ENCODE data around the gene HSCB. TPM values are rescaled to one million over a fixed set of nuclear protein-coding genes. Genes with fewer than 3 reads are reported as not detected.

The HSCB gene
- total RNA-seq, 4 donors from 2014 or later = 6.2 to 49.5 (median 12.1) TPM

GRCh38 chr22:28716686-28717085 lies 25.2 kb upstream of the HSCB start:
- H3K4me1 ChIP-seq = no peaks in the 10 kb centered on the region
- no peaks in the 10 kb centered on the region for H3K27me3 ChIP-seq
- no peak overlapping the region for H3K4me3 ChIP-seq
- no peak for DNase-seq
- no peaks in the 10 kb centered on the region for H3K36me3 ChIP-seq
- no peak overlapping the region for H3K27ac ChIP-seq
- no peak for TF ChIP-seq POLR2A (IDR thresholded peaks at IDR 0.05)
- TF ChIP-seq CTCF (IDR thresholded peaks at IDR 0.05) = no peak
- H3K9me3 ChIP-seq = no peaks in the 10 kb centered on the region

- Histone ChIP-seq H3K27ac (no peak overlapping the region), H3K4me1 (no peaks in the 10 kb centered on the region), H3K36me3 (no peaks in the 10 kb centered on the region), H3K27me3 (no peaks in the 10 kb centered on the region), H3K4me3 (no peak overlapping the region), H3K9me3 (no peaks in the 10 kb centered on the region)
- no peak for TF ChIP-seq POLR2A (IDR thresholded peaks at IDR 0.05)
- no peak for TF ChIP-seq CTCF (IDR thresholded peaks at IDR 0.05)
- DNase-seq = no peak
Measured at GRCh38 chr22:28718044-28718443, 23.8 kb upstream of the HSCB start.

- Histone ChIP-seq H3K27me3 (no peaks in the 10 kb centered on the region), H3K9me3 (no peaks in the 10 kb centered on the region), H3K4me1 (no peaks in the 10 kb centered on the region), H3K36me3 (no peaks in the 10 kb centered on the region), H3K27ac (no peak overlapping the region), H3K4me3 (no peak overlapping the region)
- no peak for TF ChIP-seq POLR2A (IDR thresholded peaks at IDR 0.05)
- no peak for TF ChIP-seq CTCF (IDR thresholded peaks at IDR 0.05)
- DNase-seq = no peak
Measured at GRCh38 chr22:28728002-28728401, 13.8 kb upstream of the HSCB start.

- Histone ChIP-seq H3K9me3 (no peaks in the 10 kb centered on the region), H3K36me3 (no peaks in the 10 kb centered on the region), H3K4me1 (no peaks in the 10 kb centered on the region), H3K27me3 (no peaks in the 10 kb centered on the region), H3K4me3 (no peak overlapping the region), H3K27ac (no peak overlapping the region)
- DNase-seq = no peak
- no peak for TF ChIP-seq POLR2A (IDR thresholded peaks at IDR 0.05)
- TF ChIP-seq CTCF (IDR thresholded peaks at IDR 0.05) = no peak
Measured at GRCh38 chr22:28728621-28729313, 13.1 kb upstream of the HSCB start.

GRCh38 chr22:28730179-28730578 lies 11.7 kb upstream of the HSCB start:
- TF ChIP-seq CTCF (IDR thresholded peaks at IDR 0.05) = no peak
- no peak for TF ChIP-seq POLR2A (IDR thresholded peaks at IDR 0.05)
- Histone ChIP-seq H3K4me1 (no peaks in the 10 kb centered on the region), H3K36me3 (no peaks in the 10 kb centered on the region), H3K27me3 (no peaks in the 10 kb centered on the region), H3K9me3 (no peaks in the 10 kb centered on the region), H3K27ac (no peak overlapping the region), H3K4me3 (no peak overlapping the region)
- no peak for DNase-seq

GRCh38 chr22:28734393-28734792 lies 7.4 kb upstream of the HSCB start:
- Histone ChIP-seq H3K36me3 (no peaks in the 10 kb centered on the region), H3K9me3 (no peaks in the 10 kb centered on the region), H3K27ac (no peak overlapping the region), H3K27me3 (no peaks in the 10 kb centered on the region), H3K4me3 (no peak overlapping the region), H3K4me1 (no peaks in the 10 kb centered on the region)
- no peak for TF ChIP-seq CTCF (IDR thresholded peaks at IDR 0.05)
- TF ChIP-seq POLR2A (IDR thresholded peaks at IDR 0.05) = no peak
- no peak for DNase-seq

All from Peyer's patch (tissue), 4 donors.